Measurements from ENCODE around the gene NDUFA11.

DNA sequence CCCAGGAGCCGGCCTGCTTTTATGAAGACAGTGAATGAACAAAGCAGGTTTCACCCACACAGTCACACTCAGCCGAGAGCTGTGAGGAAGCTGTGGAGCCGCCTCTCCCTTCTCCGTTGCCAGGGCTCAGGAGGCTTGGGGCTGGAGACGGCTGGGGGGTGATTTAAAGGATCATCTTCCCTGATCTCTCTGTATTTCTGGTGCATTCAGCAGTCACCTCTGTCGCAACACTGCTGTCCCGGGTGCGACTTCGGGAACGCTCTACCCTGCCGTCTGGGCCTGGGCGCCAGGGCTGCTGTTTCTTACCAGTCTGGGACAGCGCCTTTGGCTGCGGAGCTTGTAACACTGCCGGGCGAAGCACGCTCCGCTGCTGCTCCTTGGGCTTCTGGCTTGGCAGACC is 28.6 kb upstream of the NDUFA11 start:
- TF ChIP-seq, protein P1, sequence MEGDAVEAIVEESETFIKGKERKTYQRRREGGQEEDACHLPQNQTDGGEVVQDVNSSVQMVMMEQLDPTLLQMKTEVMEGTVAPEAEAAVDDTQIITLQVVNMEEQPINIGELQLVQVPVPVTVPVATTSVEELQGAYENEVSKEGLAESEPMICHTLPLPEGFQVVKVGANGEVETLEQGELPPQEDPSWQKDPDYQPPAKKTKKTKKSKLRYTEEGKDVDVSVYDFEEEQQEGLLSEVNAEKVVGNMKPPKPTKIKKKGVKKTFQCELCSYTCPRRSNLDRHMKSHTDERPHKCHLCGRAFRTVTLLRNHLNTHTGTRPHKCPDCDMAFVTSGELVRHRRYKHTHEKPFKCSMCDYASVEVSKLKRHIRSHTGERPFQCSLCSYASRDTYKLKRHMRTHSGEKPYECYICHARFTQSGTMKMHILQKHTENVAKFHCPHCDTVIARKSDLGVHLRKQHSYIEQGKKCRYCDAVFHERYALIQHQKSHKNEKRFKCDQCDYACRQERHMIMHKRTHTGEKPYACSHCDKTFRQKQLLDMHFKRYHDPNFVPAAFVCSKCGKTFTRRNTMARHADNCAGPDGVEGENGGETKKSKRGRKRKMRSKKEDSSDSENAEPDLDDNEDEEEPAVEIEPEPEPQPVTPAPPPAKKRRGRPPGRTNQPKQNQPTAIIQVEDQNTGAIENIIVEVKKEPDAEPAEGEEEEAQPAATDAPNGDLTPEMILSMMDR (IDR thresholded peaks at IDR 0.05; ENCODE audit: borderline replicate concordance, extremely low read depth, low read length, poor library complexity, severe bottlenecking) = no peak
- no peak for TF ChIP-seq EZH2 (IDR thresholded peaks at IDR 0.05; ENCODE audit: borderline replicate concordance, low read depth, low read length, severe bottlenecking)

All from DND-41 (cell line).